Gastroesophageal sphincter (tissue), 3 donors: ENCODE measurements around the gene RASAL3.

Source experiments
- CTCF ChIP-seq, 4 experiments: fragments of 200-600 bp in 2 of 4; fragments of 450-650 bp in 2 of 4; sonication (generic) in 1 of 4; IDR thresholded peaks; one replicate each; pipeline ENCODE4 v1.5.1; 2017 to 2019; ENCODE audit warnings: antibody characterized with exemption in 4 of 4, mild to moderate bottlenecking in 2 of 4, moderate library complexity in 2 of 4
- POLR2AphosphoS5 ChIP-seq: sonication (generic); formaldehyde crosslinking; IDR thresholded peaks from one replicate; pipeline ENCODE4 v1.6.1; 2017; ENCODE audit warnings: antibody characterized with exemption

GRCh38 chr19:15404097-15404779 lies 60.1 kb downstream of the RASAL3 start:
- TF ChIP-seq CTCF (IDR thresholded peaks at IDR 0.05) (no peak), POLR2AphosphoS5 (peak; percentile 45)
